HG02973 (cell line): ENCODE results near the gene SFT2D1.
A peak's percentile ranks its signal among the peaks of the same experiment; 100 is the strongest.
"Not testable (repeated sequence)": the region's sequence is repeated elsewhere in the genome, so short reads cannot be mapped to it uniquely, and the experiment has no call there.

ENCODE experiments used
- ATAC-seq: cut with Tn5 transposase; IDR thresholded peaks from one replicate; pipeline ENCODE4 v1.9.1; 2021; ENCODE audit warnings: moderate library complexity; ENCODE audit not compliant: unreplicated experiment

Gene SFT2D1

DNA sequence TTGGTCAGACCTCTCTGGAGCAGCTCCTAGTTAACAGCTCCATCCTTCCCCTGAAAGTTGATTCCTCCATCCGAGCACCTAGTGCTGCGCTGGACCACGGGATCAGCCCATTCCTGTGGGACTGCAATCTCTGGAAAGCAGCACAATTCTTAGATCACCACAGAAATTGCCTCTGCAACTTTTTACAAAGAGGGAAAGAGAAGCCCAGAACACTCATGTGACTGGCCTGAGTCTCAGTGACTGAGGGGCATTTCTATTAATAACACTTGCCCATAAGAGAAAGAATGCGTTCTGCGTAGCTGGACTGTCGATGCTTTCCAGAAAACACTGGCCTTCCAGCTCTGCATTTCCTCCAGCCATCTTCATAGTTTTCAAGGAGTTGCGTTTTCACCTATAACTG lies 22.1 kb upstream of the SFT2D1 start:
- no peak for ATAC-seq

GRCh38 chr6:166362427-166362826 lies 20.1 kb upstream of the SFT2D1 start:
- not testable (repeated sequence) for ATAC-seq

DNA sequence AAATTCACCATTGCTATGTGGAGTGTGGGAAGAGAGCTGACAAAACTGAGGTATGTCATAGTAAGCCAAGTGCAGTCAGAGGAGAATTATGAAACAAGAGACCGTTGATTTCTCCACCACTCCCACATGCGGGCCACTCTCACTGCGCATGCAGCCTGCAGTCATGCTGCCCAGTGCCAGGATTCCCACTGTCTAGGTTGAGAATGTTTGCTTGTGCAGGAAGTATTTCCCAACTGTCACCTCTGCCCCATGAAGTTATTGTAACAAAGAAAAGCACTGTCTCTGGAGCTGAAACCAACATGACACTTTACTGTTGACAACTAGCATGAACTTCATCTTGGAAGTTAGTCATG lies 18.7 kb upstream of the SFT2D1 start:
- no peak for ATAC-seq

DNA sequence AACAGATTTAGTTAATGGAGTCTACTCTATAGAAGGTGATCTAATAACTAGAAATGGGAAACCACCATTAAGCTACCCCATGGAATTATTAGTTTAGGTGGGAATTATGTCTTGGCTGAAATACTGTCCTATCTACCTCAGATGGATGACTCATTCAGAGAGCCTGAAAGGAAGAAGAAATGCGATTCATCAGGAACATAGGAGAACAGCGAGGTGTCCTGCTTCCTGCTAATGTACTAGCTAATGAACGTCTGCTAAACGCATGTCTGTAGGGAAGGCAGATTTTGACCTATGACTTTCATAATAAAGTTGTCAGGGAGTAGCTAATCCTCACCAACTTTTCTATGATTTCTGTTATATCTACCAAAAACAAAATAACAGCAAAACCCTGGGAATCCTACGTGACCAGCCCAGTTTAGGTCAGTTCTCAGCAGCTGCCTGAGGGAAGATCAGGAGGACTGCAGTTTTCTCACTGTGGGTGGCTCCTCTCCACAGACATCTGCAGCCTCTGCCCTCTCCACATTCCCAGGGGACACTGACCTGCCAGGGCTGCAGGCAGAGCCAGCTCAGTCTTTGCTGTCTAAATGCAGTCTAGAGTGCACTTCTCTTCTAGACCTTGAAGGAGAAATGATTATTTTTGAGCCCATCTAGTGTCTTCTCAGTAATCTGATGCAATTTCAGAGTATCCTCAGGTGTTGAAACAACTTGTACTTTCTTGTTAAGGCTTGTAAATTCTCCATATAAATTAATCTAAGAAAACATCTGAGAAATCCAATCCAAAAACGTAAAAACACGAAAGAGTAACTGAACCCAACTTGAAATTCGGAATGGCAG lies 18.1 kb upstream of the SFT2D1 start:
- ATAC-seq = no peak

GRCh38 chr6:166355552-166355951 lies 13.2 kb upstream of the SFT2D1 start:
- no peak for ATAC-seq

- ATAC-seq = no peak
Measured at GRCh38 chr6:166354965-166355364, 12.6 kb upstream of the SFT2D1 start.

DNA sequence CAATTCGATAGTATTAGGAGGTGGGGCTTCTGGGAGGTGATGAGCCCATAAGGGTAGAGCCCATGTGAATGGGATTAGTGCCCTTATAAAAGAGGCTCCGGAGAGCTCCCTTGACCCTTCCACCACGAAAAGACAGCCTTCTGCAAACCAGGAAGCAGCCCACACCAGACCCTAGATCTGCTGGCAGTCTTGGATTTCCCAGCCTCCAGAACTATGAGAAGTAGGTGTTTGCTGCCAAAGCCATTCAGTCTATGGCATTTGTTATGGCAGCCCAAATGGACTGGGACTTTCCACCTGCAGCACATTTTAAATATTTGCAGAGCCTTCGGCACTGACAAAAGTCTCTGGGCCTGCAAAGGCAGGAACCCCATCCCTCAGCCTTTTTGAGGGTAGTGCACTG lies 11.8 kb upstream of the SFT2D1 start:
- ATAC-seq = no peak

- no peak for ATAC-seq
Measured at GRCh38 chr6:166353507-166353906, 11.2 kb upstream of the SFT2D1 start.

DNA sequence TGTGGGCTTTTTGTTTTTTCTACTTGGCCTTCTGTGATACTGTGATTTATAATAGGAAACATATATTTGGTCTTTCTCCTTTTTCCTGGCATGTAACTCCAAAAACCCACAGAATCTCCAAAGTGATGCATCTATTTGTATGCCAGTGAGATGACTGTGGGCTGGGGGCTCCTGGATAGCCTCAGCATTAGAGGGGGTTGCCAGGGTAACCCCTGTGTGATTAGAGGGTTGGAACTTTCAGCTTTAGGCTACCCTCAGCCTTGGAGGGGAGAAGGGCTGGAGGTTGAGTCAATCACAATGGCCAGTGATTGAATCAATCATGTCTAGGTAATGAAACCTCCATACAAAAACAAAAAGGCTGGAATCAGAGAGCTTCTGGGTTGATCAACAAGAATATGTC lies 10.6 kb upstream of the SFT2D1 start:
- no peak for ATAC-seq

DNA sequence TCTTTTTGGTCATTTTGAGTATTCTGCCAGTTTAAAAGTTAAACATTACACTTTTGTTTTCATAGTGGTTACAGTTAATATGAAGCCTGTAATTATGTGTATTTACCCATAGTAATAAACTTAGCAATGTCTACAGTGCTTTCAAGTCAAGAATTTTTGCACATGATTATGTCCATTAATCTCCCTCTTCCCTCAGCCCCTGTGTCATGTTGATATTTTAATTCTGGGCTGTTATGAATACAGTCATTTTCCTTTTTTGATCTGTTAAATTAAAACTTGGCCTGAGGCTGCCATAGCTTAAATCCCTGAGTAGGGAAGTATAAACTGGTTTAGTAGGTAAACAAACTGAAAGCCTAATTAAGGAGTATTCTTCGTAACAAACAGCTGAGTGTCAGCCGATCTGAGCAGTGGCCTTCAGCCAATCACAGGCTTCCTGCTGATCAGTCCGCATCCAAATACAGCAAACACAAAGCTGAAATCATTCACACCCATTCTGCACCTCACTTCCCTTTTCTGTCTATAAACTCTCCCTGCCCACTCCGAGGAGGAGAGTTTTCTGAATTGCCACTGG lies 9.5 kb upstream of the SFT2D1 start:
- ATAC-seq = peak; percentile 93

DNA sequence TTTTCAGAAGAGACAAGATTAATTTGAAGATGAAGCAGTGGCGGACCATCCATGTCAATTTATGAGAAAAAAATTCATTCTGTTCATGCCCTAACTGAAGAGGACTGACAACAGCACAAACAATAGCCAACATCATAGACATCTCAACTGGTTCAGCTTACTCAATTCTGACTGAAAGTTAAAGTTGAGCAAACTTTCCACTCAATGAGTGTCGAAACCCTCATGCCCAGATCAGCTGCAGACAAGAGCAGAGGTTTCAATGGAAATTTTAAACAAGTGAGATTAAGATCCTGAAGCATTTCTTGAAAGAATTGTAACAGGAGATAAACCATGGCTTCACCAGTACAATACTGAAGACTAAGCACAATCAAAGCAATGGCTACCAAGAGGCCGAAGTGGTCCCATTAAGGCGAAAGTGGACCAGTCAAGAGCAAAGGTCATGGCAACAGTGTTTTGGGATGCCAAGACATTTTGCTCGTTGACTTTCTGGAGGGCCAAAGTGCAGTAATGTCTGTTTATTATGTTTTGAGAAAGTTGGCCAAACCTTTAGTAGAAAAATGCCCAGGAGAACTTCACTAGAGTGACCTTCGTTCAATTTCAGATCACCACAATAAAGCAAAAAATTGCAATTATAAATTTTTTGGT lies 6.1 kb upstream of the SFT2D1 start:
- ATAC-seq = no peak

GRCh38 chr6:166346965-166347364 lies 4.6 kb upstream of the SFT2D1 start:
- no peak for ATAC-seq

DNA sequence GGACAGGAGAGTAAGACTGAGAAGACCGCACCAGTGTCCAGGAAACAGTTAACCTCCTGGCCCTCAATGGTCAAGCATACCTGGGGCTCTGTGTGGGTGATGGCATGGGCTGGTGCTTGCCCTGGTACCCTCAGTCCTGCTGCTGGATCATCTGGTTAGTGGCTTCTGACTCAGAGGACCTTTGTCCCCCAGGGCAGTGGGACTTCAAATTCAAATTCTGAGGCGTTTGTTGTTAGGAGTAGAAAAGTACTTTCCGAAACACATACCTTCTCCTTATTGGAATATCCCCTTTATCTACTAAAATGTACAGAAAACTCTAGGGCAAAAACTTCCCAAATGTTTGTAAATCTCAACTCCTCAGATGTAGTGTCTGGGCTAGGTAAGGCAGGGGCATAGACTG lies 4.1 kb upstream of the SFT2D1 start:
- ATAC-seq = no peak

DNA sequence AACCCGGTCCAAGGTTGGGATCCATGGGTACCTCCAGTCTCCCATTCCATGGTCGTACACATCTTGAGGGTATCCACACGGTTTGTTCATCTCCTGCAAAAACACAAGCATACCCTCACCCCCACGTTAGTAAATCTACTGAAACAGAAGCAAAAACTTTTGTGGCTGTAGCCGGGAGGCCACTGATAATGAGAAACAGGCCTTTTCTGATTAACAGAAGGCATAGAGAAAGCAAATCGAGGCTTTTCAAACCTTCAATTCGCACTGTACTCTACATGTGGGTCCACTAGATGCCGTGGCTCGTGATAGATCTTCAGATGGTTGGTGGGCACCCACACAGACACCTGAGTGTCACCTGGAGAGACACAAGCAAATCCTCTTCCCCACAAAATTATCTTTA lies 3.3 kb upstream of the SFT2D1 start:
- not testable (repeated sequence) for ATAC-seq

- ATAC-seq = not testable (repeated sequence)
Measured at GRCh38 chr6:166344921-166345320, 2.6 kb upstream of the SFT2D1 start.

- no peak for ATAC-seq
Measured at GRCh38 chr6:166344240-166344639, 1.9 kb upstream of the SFT2D1 start.

- peak; percentile 31 for ATAC-seq
Measured at GRCh38 chr6:166343150-166343487, 774 bp upstream of the SFT2D1 start.

DNA sequence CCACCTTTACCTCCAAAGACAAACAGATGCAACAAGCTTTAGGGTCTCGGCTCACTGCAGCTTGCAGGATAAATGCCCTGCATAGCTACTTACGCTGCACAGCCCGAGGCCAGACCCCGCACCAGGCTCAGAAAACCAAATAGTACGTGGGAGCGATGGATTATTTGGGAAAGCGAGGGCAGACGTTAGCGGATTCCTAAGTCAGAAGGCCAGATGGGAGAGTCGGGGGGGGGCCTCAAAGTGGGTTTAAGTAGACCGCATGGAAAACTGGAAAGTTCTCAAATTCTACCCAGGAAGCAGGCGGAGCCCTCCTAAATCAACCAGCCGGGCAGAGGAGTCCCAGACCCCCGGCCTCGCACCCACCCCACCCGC lies 382 bp downstream of the SFT2D1 start:
- ATAC-seq = no peak

DNA sequence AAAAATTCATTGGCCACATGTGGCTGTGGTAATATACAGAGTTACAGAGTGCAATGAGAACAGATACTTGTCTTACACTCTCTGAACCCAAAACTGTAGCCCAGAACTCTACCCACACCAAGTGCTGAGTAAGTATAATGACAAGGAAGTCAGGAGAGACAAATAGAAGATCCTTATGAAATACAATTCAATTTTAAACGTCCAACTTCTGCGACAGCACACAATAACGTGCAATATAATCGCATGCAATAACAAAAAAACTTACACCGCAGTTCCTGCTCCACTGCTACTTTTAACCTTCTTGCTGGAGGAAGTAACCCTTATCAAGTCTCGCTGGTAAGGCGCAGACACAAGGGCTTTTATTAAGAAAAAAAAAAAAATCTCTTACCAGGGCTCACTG lies 881 bp downstream of the SFT2D1 start:
- ATAC-seq = no peak

- ATAC-seq = no peak
Measured at GRCh38 chr6:166338854-166339253, 3.5 kb downstream of the SFT2D1 start.

DNA sequence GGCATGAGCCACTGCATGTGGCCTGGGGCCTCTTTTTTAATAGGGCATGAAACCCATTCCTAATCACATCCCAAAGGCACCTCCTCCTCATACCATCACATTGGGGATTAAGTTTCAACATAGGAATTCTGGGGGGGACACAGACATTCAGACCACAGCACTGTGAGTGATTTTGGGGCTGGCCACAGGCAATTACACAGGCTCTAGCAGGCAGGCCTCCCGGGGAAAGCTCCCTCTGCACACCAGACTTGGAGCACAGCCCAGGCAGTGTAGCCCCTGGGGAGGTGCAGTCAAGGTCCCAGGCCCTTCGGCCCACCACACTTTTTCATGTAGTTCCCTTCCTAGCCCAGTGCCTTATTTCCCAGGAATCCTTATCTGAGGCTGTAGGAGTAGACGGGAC lies 5.5 kb downstream of the SFT2D1 start:
- no peak for ATAC-seq
